ENCODE results near the gene ATM.

Gene ATM

GRCh38 chr11:108222574-108223347 lies at the start of gene ATM, which contains the start of gene NPAT:
ATM (plus strand) TSS chr11:108223067; CDS start chr11:108227625, 4,558 bp downstream.
NPAT (minus strand) TSS chr11:108222638; CDS start chr11:108222536, 102 bp downstream.
- DNase-seq: peak; percentile 100

GRCh38 chr11:108177570-108177969 lies 45.3 kb upstream of the ATM start:
- no peak for DNase-seq

- DNase-seq: no peak
These were observed 29.1 kb upstream of the ATM start for GRCh38 chr11:108193725-108194124.

GRCh38 chr11:108196901-108197300 lies 26.0 kb upstream of the ATM start:
- DNase-seq: no peak

- no peak for DNase-seq
These were observed 25.5 kb upstream of the ATM start for GRCh38 chr11:108197351-108197750.

- no peak for DNase-seq
These were observed 24.0 kb upstream of the ATM start for GRCh38 chr11:108198833-108199232.

GRCh38 chr11:108199446-108200321 lies 23.2 kb upstream of the ATM start:
- no peak for DNase-seq

- DNase-seq: no peak
These were observed 19.8 kb upstream of the ATM start for GRCh38 chr11:108203075-108203474.

- DNase-seq: no peak
These were observed 18.5 kb upstream of the ATM start for GRCh38 chr11:108204376-108204775.

GRCh38 chr11:108204929-108205499 lies 17.9 kb upstream of the ATM start:
- DNase-seq: no peak

- DNase-seq: no peak
These were observed 16.7 kb upstream of the ATM start for GRCh38 chr11:108206171-108206570.

GRCh38 chr11:108206969-108207682 lies 15.7 kb upstream of the ATM start:
- DNase-seq: no peak

- no peak for DNase-seq
These were observed 15.2 kb upstream of the ATM start for GRCh38 chr11:108207683-108208060.

- DNase-seq: no peak
These were observed 12.4 kb upstream of the ATM start for GRCh38 chr11:108210441-108210840.

- no peak for DNase-seq
These were observed 9.1 kb upstream of the ATM start for GRCh38 chr11:108213784-108214183.

- no peak for DNase-seq
These were observed 5.9 kb upstream of the ATM start for GRCh38 chr11:108216988-108217387.

- no peak for DNase-seq
These were observed 4.4 kb upstream of the ATM start for GRCh38 chr11:108218455-108218854.

GRCh38 chr11:108218912-108219783 lies 3.7 kb upstream of the ATM start:
- DNase-seq: no peak

GRCh38 chr11:108220721-108221336 lies 2.0 kb upstream of the ATM start:
- DNase-seq: no peak

GRCh38 chr11:108221371-108221770 lies 1.5 kb upstream of the ATM start:
- no peak for DNase-seq

GRCh38 chr11:108221911-108222573 lies 825 bp upstream of the ATM start:
- DNase-seq: no peak

Measured in SW 1271 (cell line).